NOMO-1 (cell line): Measurements from ENCODE around the gene KLF13.

Source experiments
- DNase-seq, 2 experiments: peaks; one replicate each; lab custom pipeline; 2025; ENCODE audit not compliant: unreplicated experiment in 2 of 2; lab: John Stamatoyannopoulos, UW

The KLF13 gene

DNA sequence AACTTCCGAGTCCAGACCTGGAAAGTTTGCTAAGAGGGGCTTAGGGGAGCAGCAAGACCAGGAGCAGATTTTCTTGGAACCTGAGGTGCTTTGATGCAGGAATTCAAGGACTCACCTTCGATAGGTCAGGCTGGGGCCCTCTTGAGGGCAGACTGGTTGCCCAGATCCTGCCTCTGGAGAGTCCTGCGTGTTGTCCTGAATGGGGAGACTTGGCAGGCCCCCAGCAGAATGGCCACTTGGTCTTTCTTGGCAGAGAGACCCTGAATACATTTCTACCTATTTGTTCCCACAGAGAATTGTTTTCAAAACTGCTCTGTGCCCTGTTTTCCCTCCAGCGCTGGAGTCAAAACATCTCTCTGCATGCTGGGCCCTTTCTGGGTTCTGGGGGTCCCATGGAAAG lies 4.2 kb downstream of the KLF13 start:
- DNase-seq = no peak

DNA sequence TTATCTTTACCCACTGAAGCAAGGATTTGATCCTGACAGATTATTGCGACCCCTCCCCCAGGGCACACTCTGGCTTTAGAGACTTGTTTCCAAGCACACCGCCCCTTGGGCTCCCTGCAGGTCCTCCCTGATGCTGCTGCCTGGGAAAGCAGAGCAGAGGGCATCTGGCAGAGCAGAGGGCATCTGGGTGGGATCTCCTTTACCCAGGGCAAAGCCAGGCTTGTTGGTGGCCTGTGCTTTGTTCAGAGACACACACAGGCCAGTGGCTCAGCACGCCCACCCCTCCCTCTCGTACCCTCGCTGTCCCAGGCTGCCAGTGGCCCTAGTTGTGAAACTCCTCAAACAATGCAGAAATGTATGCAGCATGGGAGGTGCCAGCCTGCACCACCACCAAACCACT lies 4.8 kb downstream of the KLF13 start:
- DNase-seq = no peak

DNA sequence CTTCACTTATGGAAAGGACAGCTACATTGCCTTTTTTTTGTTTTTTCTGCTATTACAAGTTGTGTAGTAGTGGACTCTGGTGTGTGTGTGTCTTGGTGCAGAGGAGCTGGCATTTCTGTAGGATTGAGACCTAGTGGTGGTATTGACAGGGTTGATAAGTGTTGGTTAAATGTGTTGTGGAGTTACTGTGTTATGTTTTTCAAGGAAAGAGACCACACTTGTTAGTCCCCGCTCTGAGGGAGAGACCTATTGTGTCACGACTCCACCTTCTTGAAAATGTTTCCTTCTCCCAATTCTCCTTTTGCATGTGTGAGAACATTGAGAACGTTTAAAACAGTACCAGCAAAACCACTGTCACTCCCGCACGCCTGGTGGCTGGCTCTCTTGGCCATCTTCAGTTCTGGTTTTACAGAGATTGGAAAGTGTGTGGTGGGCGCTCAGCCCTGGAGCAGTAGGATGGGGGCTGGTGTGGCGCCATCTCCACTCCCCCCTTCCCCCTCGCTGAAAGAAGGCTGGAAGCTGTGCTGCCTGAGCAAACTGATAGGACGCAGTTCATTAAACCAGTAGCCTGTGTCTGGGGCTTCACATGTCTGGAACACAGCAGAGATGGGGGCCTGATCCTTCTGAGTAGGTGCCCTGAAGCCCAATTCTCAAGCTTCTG lies 5.5 kb downstream of the KLF13 start:
- DNase-seq = peak in 1 of 2 experiments; percentile 5

DNA sequence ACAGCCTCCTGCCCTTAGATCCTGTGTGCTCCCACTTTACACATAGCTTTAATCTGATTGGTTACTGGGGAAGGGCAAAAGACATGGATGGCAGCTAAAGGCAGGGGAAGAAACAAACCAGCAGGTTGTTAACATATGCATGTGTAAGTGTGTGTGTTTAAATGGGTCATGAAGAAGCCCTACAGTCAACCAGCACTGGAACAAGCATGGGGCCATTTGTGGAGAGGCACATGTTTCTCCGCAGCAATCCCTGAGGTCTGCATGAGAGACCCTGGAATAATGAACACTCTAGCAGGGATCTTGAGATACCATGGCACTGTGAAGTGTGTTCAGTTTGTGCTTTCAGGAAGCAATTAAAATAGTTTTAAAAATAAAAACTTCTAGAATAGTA lies 6.0 kb downstream of the KLF13 start:
- DNase-seq = no peak

DNA sequence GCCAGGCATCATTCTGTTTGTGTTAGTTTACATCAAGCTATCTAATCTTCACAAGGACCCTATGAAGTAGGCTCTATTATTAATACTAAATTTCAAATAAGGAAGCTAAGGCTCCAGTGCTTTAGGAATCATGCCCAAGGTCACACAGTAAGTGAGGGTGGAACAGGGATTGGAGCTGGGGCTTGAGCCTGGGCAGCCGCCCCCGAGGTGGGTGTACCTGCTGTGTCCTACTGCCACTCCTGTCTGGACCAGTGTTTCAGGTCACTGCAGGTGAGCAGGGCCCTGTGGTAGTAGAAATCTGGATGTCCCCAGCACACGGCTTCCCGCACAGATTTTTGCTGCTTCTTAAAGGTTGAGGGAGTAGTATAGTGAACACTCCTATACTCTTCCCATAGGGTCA lies 6.5 kb downstream of the KLF13 start:
- DNase-seq = no peak

DNA sequence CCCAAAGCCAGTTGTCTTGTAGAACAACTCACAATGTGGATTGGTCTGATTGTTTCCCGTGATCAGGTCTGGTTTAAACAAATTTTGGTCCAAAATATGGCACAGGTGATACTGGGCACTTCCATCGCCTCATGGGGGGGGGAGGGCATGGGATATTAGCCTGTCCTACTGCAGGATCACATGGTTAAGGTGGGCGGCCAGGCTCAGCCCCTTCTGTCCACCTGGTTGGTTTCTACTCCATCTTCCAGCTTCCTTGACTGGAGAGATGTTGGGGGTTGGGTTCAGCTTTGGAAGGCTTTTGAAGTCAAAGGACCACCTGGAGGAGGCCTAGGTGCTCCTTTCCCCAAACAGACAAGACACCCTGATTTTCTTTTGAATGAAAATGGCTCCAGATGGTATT lies 7.2 kb downstream of the KLF13 start:
- DNase-seq = no peak

DNA sequence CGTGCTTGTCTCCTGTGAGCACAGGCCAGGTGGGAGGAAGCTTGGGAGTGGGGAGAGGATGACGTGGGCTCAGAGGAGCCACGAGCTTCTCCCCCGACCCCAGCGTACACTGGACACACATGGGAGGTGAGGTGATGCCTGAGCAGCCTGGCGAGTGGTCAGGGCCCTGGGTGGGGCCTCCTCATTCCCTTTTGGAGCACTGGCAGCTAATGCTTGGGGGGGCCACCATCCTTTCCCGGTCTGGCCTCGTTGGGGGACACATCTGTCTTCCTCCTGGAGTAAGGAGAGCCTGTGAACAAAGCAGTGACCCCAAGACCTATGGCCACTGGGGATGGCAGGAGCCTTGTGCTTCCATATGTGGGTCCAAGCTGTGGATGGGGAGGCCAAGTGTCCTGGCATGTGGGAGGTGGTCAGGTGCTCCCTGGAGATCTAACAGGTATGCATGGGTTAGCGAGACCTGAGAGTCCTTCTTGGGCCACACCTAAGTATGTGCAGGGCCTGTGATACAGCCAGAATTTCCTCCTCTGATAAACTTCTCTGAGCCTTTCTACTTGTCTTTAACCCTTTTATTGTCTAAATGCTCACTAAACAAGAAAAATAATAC lies 9.5 kb downstream of the KLF13 start:
- DNase-seq = no peak

GRCh38 chr15:31336593-31337295 lies 10.1 kb downstream of the KLF13 start:
- DNase-seq = no peak

DNA sequence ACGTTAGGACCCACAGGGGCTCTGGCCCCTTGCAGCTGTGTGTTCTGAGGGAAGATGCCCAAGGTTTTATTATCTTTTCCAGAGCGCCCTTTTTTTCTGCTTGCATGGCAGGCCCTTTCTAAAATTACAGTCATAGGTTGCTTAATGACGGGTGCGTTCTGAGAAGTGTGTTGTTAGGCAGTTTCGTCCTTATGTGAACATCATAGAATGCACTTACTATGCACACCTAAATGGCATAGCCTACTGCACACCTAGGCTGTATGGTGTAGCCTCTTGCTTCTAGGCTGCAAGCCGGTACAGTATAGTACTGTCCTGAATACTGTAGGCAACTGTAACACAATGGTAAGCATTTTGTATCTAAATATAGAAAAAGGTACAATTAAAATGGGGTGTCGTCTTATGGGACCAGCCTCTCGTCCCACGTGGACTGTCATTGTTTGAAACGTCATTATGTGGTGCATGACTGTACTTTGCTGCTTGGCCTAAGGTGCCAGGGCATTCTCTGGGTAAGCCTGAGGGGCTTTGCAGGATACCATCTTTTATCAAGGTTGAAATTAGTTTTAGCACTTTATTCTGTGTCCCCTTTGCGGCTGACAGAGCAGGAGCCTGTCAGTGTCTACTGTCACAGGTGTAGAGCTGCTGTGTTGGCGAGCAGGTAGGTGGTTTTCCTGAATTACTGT lies 10.9 kb downstream of the KLF13 start:
- peak in 1 of 2 experiments; percentile 14 for DNase-seq

DNA sequence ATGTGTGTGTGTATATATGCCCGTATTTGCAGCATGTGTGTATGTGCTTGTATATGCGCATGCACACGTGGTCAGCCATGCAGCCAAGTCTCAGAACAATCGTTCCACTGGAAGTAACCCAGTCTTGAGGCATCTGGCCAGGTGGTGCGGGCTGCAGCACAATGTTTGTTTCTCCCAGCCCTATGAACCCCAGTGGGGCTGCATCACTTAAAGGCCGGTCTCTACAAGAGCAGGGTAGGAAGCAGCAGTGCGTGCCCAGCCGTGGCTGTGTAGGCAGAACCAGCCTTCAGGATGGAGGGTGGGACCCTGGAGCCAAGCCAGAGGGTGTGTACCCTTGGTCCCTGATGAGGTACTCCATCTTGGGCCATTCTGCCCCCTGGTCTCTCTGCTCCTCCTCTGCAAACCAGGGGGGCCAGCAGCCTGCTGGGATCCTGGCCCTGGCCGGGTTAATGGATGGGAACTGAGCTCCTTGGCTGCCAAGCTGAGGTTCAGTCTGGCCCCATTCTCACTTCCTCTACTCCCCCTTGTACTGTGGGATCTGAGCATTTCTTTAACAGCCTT lies 11.8 kb downstream of the KLF13 start:
- DNase-seq = peak; percentile 30 to 49

GRCh38 chr15:31338879-31339557 lies 12.4 kb downstream of the KLF13 start:
- no peak for DNase-seq

DNA sequence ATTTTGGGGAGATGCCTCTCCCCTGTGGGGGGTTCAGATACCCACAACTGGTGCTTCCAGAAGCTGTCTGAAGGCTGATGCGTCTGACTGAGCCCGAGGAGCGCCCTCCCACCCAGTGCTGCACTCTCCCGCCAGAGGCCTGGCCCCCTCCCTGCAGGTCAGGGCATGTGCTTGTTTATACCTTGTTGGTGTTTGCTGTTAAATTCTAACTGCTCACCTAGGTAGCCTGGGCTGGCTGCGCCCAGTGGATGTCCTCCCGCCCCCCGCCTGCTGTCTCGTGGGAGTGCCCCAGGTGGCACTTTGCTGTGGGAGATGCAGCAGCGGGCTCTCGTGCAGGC lies 12.9 kb downstream of the KLF13 start:
- DNase-seq = no peak

GRCh38 chr15:31340047-31340446 lies 13.4 kb downstream of the KLF13 start:
- no peak for DNase-seq

GRCh38 chr15:31340592-31340991 lies 14.0 kb downstream of the KLF13 start:
- no peak for DNase-seq

DNA sequence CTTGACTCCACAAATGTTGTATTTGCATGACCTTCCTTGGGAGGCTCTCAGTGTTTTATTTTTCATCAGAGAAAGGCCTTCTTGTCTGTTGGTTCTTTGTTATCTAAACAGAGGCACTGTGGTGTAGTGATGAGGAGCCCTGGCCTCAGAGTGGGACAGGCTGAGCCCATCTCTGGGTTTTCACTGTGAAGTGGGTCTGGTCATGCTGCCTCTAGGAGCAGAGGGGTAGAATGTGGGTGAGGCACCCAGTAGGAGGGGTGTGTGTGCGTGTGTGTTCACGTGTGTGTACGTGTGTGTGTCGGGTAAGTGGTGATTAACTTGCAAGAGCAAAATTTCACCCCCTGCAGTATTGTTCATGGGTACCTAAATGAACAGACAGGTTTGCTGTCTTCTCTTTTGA lies 14.4 kb downstream of the KLF13 start:
- DNase-seq = no peak

GRCh38 chr15:31341496-31342195 lies 15.0 kb downstream of the KLF13 start:
- no peak for DNase-seq

GRCh38 chr15:31342381-31342780 lies 15.7 kb downstream of the KLF13 start:
- DNase-seq = no peak

DNA sequence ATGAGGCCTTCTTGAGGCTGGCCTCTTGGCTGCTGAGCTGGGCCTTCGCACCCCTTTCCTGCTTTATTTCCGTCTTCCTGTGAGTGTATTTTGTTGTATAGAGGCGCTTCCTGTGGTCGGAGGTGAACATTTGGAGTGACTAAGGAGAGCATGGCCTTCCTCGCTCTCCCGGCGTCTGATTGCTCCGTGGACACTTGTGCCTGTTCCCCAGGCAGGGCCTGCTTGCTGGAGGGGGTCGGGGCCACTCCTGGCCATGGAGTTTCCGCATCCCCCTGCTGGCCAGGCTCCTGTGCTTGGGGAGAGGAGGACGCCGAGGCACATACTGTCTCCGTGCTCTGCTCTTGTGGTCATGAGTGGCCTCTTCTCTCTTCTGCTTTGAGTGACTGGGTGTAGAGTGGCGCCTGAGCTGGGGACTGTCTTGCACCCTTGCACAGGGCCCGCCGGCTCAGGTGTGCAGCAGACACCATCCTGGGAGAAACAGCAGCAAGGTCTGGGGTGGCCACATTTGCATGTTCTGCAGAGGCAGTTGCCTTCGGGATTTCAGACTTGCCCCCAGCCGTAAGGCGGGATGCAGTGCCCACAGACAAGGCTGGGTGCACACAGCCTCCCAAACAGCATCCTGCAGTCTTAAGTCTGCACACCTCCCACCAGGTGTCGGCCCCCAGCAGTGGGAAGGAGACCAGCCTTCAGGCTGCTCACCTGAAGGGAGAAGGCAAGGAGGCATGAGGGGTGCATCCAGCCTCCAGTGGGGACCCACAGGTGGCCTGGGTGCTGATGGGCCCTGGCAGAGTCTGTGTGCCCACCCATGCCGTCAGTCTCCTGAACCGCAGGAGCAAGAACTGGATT lies 16.4 kb downstream of the KLF13 start:
- no peak for DNase-seq

GRCh38 chr15:31343831-31344230 lies 17.2 kb downstream of the KLF13 start:
- DNase-seq = no peak
